ENCODE results near the gene R3HDM1.

DNA sequence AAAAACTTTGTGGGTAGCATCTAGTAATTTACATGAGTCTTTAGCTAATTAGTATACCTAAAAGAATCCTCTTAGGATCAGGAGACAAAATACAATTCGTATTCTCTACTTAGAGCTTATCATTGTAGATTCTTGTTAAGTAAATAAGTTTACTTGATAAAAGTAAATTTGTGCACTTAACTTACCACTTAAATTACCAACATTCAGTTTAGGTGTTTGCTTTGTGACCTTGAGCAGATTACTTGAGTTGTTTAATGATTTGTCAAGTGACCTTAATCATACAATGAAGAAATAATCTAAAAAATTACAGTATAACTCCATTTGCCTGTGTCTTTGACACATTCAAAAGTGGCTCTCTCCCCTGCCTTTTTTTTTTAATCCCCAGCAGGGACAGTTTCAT lies 143.2 kb downstream of the R3HDM1 start:
- TF ChIP-seq, protein P1, sequence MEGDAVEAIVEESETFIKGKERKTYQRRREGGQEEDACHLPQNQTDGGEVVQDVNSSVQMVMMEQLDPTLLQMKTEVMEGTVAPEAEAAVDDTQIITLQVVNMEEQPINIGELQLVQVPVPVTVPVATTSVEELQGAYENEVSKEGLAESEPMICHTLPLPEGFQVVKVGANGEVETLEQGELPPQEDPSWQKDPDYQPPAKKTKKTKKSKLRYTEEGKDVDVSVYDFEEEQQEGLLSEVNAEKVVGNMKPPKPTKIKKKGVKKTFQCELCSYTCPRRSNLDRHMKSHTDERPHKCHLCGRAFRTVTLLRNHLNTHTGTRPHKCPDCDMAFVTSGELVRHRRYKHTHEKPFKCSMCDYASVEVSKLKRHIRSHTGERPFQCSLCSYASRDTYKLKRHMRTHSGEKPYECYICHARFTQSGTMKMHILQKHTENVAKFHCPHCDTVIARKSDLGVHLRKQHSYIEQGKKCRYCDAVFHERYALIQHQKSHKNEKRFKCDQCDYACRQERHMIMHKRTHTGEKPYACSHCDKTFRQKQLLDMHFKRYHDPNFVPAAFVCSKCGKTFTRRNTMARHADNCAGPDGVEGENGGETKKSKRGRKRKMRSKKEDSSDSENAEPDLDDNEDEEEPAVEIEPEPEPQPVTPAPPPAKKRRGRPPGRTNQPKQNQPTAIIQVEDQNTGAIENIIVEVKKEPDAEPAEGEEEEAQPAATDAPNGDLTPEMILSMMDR (conservative IDR thresholded peaks at IDR 0.05 in 1 of 2, IDR thresholded peaks at IDR 0.05 in 1 of 2; ENCODE audit: low read depth in 1 of 2, low read length in 2 of 2) = no peak
- TF ChIP-seq EZH2 (IDR thresholded peaks at IDR 0.05; ENCODE audit: low read length, missing control alignments) = no peak
